ENCODE measurements around the gene SLC24A3.

- TF ChIP-seq ETS1 (CRISPR knock-in tag; IDR thresholded peaks at IDR 0.05): no peak
- no peak for TF ChIP-seq HES4 (CRISPR knock-in tag; IDR thresholded peaks at IDR 0.05; ENCODE audit: borderline replicate concordance)
- TF ChIP-seq RORA (CRISPR knock-in tag; IDR thresholded peaks at IDR 0.05): no peak
These were observed 326.1 kb downstream of the SLC24A3 start for GRCh38 chr20:19538556-19538955.
